Stimulated activated naive CD8-positive, alpha-beta T cell treated with anti-CD3 and anti-CD28 coated beads, Interleukin-15, Interleukin-2, amounts not matched to agents 100 ng/mL and 50 ng/mL, for 24 hours (primary cell): ENCODE measurements around the gene LRRC38.

Source experiments
- H3K27ac Mint-ChIP-seq: one replicate; pipeline ENCODE4 v1.8.0; 2021; ENCODE audit warnings: mild to moderate bottlenecking, mixed read lengths
- H3K27me3 Mint-ChIP-seq: one replicate; pipeline ENCODE4 v1.8.0; 2021; ENCODE audit warnings: mixed read lengths
- H3K36me3 Mint-ChIP-seq: one replicate; pipeline ENCODE4 v1.8.0; 2021; ENCODE audit warnings: low read depth, mixed read lengths
- H3K4me1 Mint-ChIP-seq: one replicate; pipeline ENCODE4 v1.8.0; 2021; ENCODE audit warnings: low read depth, mixed read lengths
- H3K4me3 Mint-ChIP-seq: one replicate; pipeline ENCODE4 v1.8.0; 2021; ENCODE audit warnings: mild to moderate bottlenecking, mixed read lengths
- H3K9me3 Mint-ChIP-seq: one replicate; pipeline ENCODE4 v1.8.0; 2021; ENCODE audit warnings: mixed read lengths

LRRC38 gene

DNA sequence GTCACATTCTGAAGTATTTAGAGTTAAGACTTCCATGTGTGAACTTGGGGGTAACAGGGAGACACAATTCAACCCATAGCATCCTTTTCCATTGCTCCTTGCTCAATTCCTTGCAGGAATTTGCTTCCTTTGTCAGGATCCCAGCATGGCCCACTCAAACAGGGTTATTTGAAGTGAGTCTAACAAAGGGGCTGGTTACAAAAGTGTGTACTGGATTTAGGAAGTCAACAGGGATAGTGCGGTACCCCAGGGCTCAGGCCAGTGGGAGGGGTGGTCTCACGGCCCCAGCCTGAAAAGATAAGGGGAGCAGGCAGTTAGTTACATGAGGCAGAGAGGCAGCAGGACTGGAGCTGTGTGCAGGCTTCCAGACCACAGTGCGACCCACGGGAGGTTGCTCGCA lies 14.4 kb downstream of the LRRC38 start:
- no peak overlapping the region for H3K27ac Mint-ChIP-seq
- no peaks in the 10 kb centered on the region for H3K36me3 Mint-ChIP-seq
- H3K4me1 Mint-ChIP-seq = peaks cover 3% of the 10 kb centered on the region
- H3K4me3 Mint-ChIP-seq = no peak overlapping the region
- no peaks in the 10 kb centered on the region for H3K9me3 Mint-ChIP-seq
- H3K27me3 Mint-ChIP-seq = peaks cover 9% of the 10 kb centered on the region

GRCh38 chr1:13498553-13498952 lies 15.2 kb downstream of the LRRC38 start:
- Mint-ChIP-seq H3K27ac (no peak overlapping the region), H3K27me3 (peaks cover 9% of the 10 kb centered on the region), H3K4me3 (no peak overlapping the region), H3K36me3 (no peaks in the 10 kb centered on the region), H3K4me1 (peaks cover 3% of the 10 kb centered on the region), H3K9me3 (no peaks in the 10 kb centered on the region)

GRCh38 chr1:13495186-13495585 lies 18.6 kb downstream of the LRRC38 start:
- Mint-ChIP-seq H3K36me3 (no peaks in the 10 kb centered on the region), H3K27me3 (peaks cover 5% of the 10 kb centered on the region), H3K27ac (no peak overlapping the region), H3K4me3 (no peak overlapping the region), H3K9me3 (no peaks in the 10 kb centered on the region), H3K4me1 (peaks cover 3% of the 10 kb centered on the region)

GRCh38 chr1:13494712-13495111 lies 19.1 kb downstream of the LRRC38 start:
- Mint-ChIP-seq H3K36me3 (no peaks in the 10 kb centered on the region), H3K4me3 (no peak overlapping the region), H3K27ac (no peak overlapping the region), H3K9me3 (no peaks in the 10 kb centered on the region), H3K4me1 (peaks cover 3% of the 10 kb centered on the region), H3K27me3 (peaks cover 7% of the 10 kb centered on the region)

- H3K4me1 Mint-ChIP-seq = peaks cover 3% of the 10 kb centered on the region
- H3K9me3 Mint-ChIP-seq = no peaks in the 10 kb centered on the region
- no peaks in the 10 kb centered on the region for H3K36me3 Mint-ChIP-seq
- no peak overlapping the region for H3K4me3 Mint-ChIP-seq
- H3K27me3 Mint-ChIP-seq = peaks cover 4% of the 10 kb centered on the region
- H3K27ac Mint-ChIP-seq = no peak overlapping the region
Measured at GRCh38 chr1:13494025-13494424, 19.8 kb downstream of the LRRC38 start.

GRCh38 chr1:13492711-13493110 lies 21.1 kb downstream of the LRRC38 start:
- no peaks in the 10 kb centered on the region for H3K36me3 Mint-ChIP-seq
- peaks cover 8% of the 10 kb centered on the region for H3K27me3 Mint-ChIP-seq
- no peak overlapping the region for H3K27ac Mint-ChIP-seq
- H3K4me3 Mint-ChIP-seq = no peak overlapping the region
- H3K4me1 Mint-ChIP-seq = no peaks in the 10 kb centered on the region
- H3K9me3 Mint-ChIP-seq = no peaks in the 10 kb centered on the region

GRCh38 chr1:13487957-13488356 lies 25.8 kb downstream of the LRRC38 start:
- Mint-ChIP-seq H3K9me3 (no peaks in the 10 kb centered on the region), H3K27ac (no peak overlapping the region), H3K36me3 (no peaks in the 10 kb centered on the region), H3K4me3 (no peak overlapping the region), H3K4me1 (no peaks in the 10 kb centered on the region), H3K27me3 (peaks cover 18% of the 10 kb centered on the region)

DNA sequence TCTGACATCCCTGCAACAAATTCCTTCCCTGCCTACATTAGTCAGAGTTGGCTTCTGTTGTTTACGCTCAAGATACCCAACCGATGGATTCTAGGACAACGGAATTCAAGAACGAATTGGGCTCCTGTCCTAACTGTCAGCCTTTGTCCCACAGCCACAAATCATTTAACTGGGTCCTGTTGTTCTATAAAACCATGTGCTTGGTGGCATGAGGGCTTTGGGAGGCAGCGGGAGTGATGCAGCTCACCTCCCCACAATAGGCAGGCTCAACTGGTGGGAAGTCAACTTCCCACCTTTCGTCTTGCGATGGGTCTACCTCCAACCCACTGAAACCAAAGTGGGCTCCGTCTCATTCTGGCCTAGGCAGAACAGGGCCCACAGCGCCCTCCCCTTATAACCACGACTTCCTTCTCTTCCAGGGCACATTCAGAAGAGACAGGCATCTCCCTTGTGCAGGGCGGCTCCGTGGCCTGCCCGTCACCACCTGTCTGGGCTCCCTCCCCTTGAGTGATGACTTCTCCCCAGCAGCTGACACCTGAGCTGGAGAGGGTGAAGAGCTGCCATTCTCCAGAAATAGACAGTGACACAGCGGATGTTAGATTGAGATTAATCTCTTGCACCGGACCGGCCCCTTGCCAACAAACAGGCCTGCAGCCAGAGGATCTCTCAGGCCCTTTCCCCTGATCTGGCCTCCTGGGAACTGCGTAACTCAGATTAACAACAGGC lies 26.5 kb downstream of the LRRC38 start:
- H3K36me3 Mint-ChIP-seq = no peaks in the 10 kb centered on the region
- H3K4me1 Mint-ChIP-seq = no peaks in the 10 kb centered on the region
- no peak overlapping the region for H3K27ac Mint-ChIP-seq
- no peaks in the 10 kb centered on the region for H3K9me3 Mint-ChIP-seq
- H3K4me3 Mint-ChIP-seq = no peak overlapping the region
- peaks cover 18% of the 10 kb centered on the region for H3K27me3 Mint-ChIP-seq

GRCh38 chr1:13483946-13484345 lies 29.9 kb downstream of the LRRC38 start:
- Mint-ChIP-seq H3K27ac (no peak overlapping the region), H3K27me3 (peaks cover 14% of the 10 kb centered on the region), H3K4me3 (no peak overlapping the region), H3K4me1 (peaks cover 6% of the 10 kb centered on the region), H3K9me3 (no peaks in the 10 kb centered on the region), H3K36me3 (no peaks in the 10 kb centered on the region)

- Mint-ChIP-seq H3K36me3 (no peaks in the 10 kb centered on the region), H3K4me1 (peaks cover 9% of the 10 kb centered on the region), H3K27me3 (peaks cover 9% of the 10 kb centered on the region), H3K4me3 (no peak overlapping the region), H3K9me3 (no peaks in the 10 kb centered on the region), H3K27ac (no peak overlapping the region)
Measured at GRCh38 chr1:13482600-13482999, 31.2 kb downstream of the LRRC38 start.

GRCh38 chr1:13479171-13479856 lies 34.5 kb downstream of the LRRC38 start:
- H3K9me3 Mint-ChIP-seq = no peaks in the 10 kb centered on the region
- peaks cover 9% of the 10 kb centered on the region for H3K4me1 Mint-ChIP-seq
- no peaks in the 10 kb centered on the region for H3K36me3 Mint-ChIP-seq
- no peak overlapping the region for H3K4me3 Mint-ChIP-seq
- H3K27me3 Mint-ChIP-seq = peaks cover 3% of the 10 kb centered on the region
- no peak overlapping the region for H3K27ac Mint-ChIP-seq

- Mint-ChIP-seq H3K27me3 (peaks cover 3% of the 10 kb centered on the region), H3K9me3 (no peaks in the 10 kb centered on the region), H3K4me3 (no peak overlapping the region), H3K36me3 (no peaks in the 10 kb centered on the region), H3K27ac (no peak overlapping the region), H3K4me1 (peaks cover 9% of the 10 kb centered on the region)
Measured at GRCh38 chr1:13478692-13479091, 35.1 kb downstream of the LRRC38 start.

- Mint-ChIP-seq H3K27ac (no peak overlapping the region), H3K36me3 (no peaks in the 10 kb centered on the region), H3K27me3 (no peaks in the 10 kb centered on the region), H3K4me1 (no peaks in the 10 kb centered on the region), H3K4me3 (no peak overlapping the region), H3K9me3 (no peaks in the 10 kb centered on the region)
Measured at GRCh38 chr1:13469343-13469742, 44.5 kb downstream of the LRRC38 start.

- Mint-ChIP-seq H3K4me1 (no peaks in the 10 kb centered on the region), H3K27ac (no peak overlapping the region), H3K4me3 (no peak overlapping the region), H3K27me3 (no peaks in the 10 kb centered on the region), H3K36me3 (no peaks in the 10 kb centered on the region), H3K9me3 (no peaks in the 10 kb centered on the region)
Measured at GRCh38 chr1:13465515-13465914, 48.3 kb downstream of the LRRC38 start.

GRCh38 chr1:13462682-13463081 lies 51.1 kb downstream of the LRRC38 start:
- Mint-ChIP-seq H3K36me3 (no peaks in the 10 kb centered on the region), H3K4me1 (no peaks in the 10 kb centered on the region)

DNA sequence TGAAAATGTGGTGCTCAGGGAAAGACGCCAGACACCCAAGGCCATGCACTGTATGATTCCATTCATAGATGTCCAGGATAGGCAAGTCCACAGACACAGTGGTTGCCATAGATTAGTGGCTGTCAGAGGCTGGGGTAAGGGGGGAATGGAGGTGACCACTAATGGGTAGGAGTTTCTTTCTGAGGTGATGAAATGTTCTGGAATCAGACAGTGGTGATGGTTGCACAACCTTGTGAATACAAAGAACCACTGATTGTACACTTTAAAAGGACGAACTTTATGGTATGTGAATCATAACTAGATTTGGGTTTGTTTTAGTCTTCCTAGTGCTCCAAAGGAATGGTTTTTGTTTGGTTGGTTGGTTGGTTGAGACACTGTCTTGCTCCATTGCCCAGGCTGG lies 51.8 kb downstream of the LRRC38 start:
- no peaks in the 10 kb centered on the region for H3K36me3 Mint-ChIP-seq
- H3K4me1 Mint-ChIP-seq = no peaks in the 10 kb centered on the region
- H3K27ac Mint-ChIP-seq = no peak overlapping the region
- no peaks in the 10 kb centered on the region for H3K9me3 Mint-ChIP-seq
- H3K4me3 Mint-ChIP-seq = no peak overlapping the region
- H3K27me3 Mint-ChIP-seq = no peaks in the 10 kb centered on the region

More at GRCh38 chr1:13462682-13463081, 51.1 kb downstream of the LRRC38 start:
- Mint-ChIP-seq H3K27me3 (no peaks in the 10 kb centered on the region), H3K27ac (no peak overlapping the region), H3K9me3 (no peaks in the 10 kb centered on the region), H3K4me3 (no peak overlapping the region)
